ENCODE data around the gene GINS2.

Gene GINS2

GRCh38 chr16:85627089-85627488, 61.7 kb downstream of the GINS2 start:
- Mint-ChIP-seq H3K27ac (no peak overlapping the region), H3K4me1 (ENCODE audit: low read depth) (peaks cover 7% of the 10 kb centered on the region), H3K27me3 (ENCODE audit: low read depth) (no peaks in the 10 kb centered on the region), H3K4me3 (no peak overlapping the region), H3K9me3 (peaks cover 16% of the 10 kb centered on the region), H3K36me3 (ENCODE audit: low read depth) (peaks cover 24% of the 10 kb centered on the region)
- no peak for DNase-seq (ENCODE audit: low spot score)

Measured in T-helper 2 cell treated with Interferon-gamma antibody and Interleukin-4, amounts not matched to agents 5 μg/mL and 100 μg/mL, for 36 hours (primary cell).